ENCODE measurements around the gene SYNDIG1. TPM values are rescaled to one million over a fixed set of nuclear protein-coding genes. Genes with fewer than 3 reads are reported as not detected.

SYNDIG1 gene
- total RNA-seq, 2 experiments from 2014 or later: not detected

DNA sequence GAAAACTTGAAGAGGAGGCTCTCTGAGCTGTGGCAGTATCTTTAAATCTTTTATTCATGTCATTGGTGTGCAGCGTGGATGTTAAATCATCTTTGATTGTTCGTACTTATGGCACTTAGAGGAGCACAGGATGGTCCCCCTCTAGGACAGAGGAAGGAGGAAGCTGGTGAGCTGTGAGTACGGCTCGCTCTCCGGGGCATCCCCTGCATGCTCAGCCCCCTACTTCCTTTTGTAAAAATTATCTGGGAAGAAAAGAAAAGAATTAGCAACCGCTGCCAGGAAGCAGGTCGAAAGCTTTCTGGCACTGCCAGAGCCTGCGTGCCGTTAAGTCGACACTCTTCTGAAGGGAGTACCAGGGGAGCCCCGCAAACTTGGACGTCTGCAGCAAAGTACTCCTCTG, 158.5 kb downstream of the SYNDIG1 start:
- TF ChIP-seq, protein P1, sequence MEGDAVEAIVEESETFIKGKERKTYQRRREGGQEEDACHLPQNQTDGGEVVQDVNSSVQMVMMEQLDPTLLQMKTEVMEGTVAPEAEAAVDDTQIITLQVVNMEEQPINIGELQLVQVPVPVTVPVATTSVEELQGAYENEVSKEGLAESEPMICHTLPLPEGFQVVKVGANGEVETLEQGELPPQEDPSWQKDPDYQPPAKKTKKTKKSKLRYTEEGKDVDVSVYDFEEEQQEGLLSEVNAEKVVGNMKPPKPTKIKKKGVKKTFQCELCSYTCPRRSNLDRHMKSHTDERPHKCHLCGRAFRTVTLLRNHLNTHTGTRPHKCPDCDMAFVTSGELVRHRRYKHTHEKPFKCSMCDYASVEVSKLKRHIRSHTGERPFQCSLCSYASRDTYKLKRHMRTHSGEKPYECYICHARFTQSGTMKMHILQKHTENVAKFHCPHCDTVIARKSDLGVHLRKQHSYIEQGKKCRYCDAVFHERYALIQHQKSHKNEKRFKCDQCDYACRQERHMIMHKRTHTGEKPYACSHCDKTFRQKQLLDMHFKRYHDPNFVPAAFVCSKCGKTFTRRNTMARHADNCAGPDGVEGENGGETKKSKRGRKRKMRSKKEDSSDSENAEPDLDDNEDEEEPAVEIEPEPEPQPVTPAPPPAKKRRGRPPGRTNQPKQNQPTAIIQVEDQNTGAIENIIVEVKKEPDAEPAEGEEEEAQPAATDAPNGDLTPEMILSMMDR (IDR thresholded peaks at IDR 0.05): no peak
- Histone ChIP-seq H3K4me1 (ENCODE audit: insufficient read depth, low read length) (no peaks in the 10 kb centered on the region), H3K27me3 (ENCODE audit: control insufficient read depth in 1 of 2, insufficient read depth in 2 of 2, low read length in 2 of 2) (no peaks in the 10 kb centered on the region), H3K9me3 (ENCODE audit: control insufficient read depth in 1 of 2, insufficient read depth in 1 of 2, low read length in 2 of 2) (no peaks in the 10 kb centered on the region), H3K36me3 (ENCODE audit: insufficient read depth, low read length) (no peaks in the 10 kb centered on the region), H3K4me3 (ENCODE audit: low read length) (no peak overlapping the region), H3K27ac (ENCODE audit: low read depth in 1 of 2, low read length in 2 of 2) (no peak overlapping the region)
- DNase-seq (no peak), ATAC-seq (ENCODE audit: poor library complexity) (no peak)
- Mint-ChIP-seq H3K27ac (no peak overlapping the region), H3K9me3 (no peaks in the 10 kb centered on the region), H3K27me3 (no peaks in the 10 kb centered on the region), H3K36me3 (ENCODE audit: low read depth) (no peaks in the 10 kb centered on the region), H3K4me1 (ENCODE audit: low read depth) (peaks cover 17% of the 10 kb centered on the region), H3K4me3 (no peak overlapping the region)
- ChIA-PET CTCF (no interaction called here), POLR2A (no interaction called here)
- intact Hi-C loops (cut with DNase I, micrococcal nuclease): loop anchor here in 1 of 2 experiments (10.0 kb wide), 1 partner anchor 57 kb away; no protein-coding TSS in a partner anchor

DNA sequence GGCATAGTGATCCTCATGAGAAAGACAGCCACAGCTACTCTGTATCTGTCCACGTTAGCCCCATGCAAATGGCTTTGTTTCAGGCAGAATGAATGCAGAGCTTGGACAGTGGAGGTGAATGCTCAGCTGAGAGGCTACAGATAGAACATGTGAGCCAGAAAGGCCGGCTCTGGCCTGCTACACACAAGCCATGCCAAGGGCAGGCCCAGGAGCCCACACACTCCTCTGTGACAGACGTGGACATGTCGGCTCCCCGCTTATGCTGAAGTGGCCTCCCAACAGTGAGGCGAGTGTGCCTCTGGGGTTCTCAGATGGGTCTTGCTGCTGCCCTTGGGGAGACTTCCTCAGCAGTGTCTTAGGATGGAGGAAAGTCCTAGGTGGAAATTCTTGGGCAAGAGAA, 159.6 kb downstream of the SYNDIG1 start:
- Mint-ChIP-seq H3K9me3 (no peaks in the 10 kb centered on the region), H3K36me3 (ENCODE audit: low read depth) (no peaks in the 10 kb centered on the region), H3K27ac (peak overlapping the region; percentile 52), H3K27me3 (no peaks in the 10 kb centered on the region), H3K4me1 (ENCODE audit: low read depth) (peaks cover 17% of the 10 kb centered on the region), H3K4me3 (no peak overlapping the region)
- intact Hi-C loops (cut with DNase I, micrococcal nuclease): loop anchor here in 1 of 2 experiments (10.0 kb wide), 1 partner anchor 56 kb away; no protein-coding TSS in a partner anchor
- Histone ChIP-seq H3K36me3 (ENCODE audit: insufficient read depth, low read length) (no peaks in the 10 kb centered on the region), H3K27ac (ENCODE audit: low read depth in 1 of 2, low read length in 2 of 2) (no peak overlapping the region), H3K4me1 (ENCODE audit: insufficient read depth, low read length) (no peaks in the 10 kb centered on the region), H3K4me3 (ENCODE audit: low read length) (no peak overlapping the region), H3K27me3 (ENCODE audit: control insufficient read depth in 1 of 2, insufficient read depth in 2 of 2, low read length in 2 of 2) (no peaks in the 10 kb centered on the region), H3K9me3 (ENCODE audit: control insufficient read depth in 1 of 2, insufficient read depth in 1 of 2, low read length in 2 of 2) (no peaks in the 10 kb centered on the region)
- ChIA-PET CTCF (no interaction called here), POLR2A (no interaction called here)
- no peak for ATAC-seq (ENCODE audit: poor library complexity)
- no peak for DNase-seq
- TF ChIP-seq, protein P1 (IDR thresholded peaks at IDR 0.05): no peak

DNA sequence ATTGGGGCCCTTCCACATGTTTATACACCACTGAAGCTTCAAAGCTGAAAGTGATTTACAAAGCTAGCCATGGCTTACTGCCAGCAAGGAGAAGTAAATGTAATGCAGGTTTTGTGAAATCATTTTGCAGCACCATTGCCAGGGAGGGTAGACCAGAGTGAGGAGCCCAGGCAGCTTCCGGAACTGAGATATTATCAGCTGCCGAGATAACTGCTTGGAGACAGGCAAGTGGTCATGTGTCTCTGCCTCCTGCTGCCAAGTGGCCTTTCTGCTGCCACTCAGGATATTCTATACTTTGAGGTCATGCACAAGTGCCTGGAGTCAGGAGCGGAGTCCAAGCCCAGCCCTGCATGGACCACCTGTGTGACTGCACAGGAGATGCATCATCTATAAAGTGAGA, 160.2 kb downstream of the SYNDIG1 start:
- Mint-ChIP-seq H3K27ac (peak overlapping the region; percentile 52), H3K9me3 (no peaks in the 10 kb centered on the region), H3K4me3 (no peak overlapping the region), H3K27me3 (no peaks in the 10 kb centered on the region), H3K36me3 (ENCODE audit: low read depth) (no peaks in the 10 kb centered on the region), H3K4me1 (ENCODE audit: low read depth) (peaks cover 17% of the 10 kb centered on the region)
- Histone ChIP-seq H3K4me3 (ENCODE audit: low read length) (no peak overlapping the region), H3K9me3 (ENCODE audit: control insufficient read depth in 1 of 2, insufficient read depth in 1 of 2, low read length in 2 of 2) (no peaks in the 10 kb centered on the region), H3K27me3 (ENCODE audit: control insufficient read depth in 1 of 2, insufficient read depth in 2 of 2, low read length in 2 of 2) (no peaks in the 10 kb centered on the region), H3K4me1 (ENCODE audit: insufficient read depth, low read length) (no peaks in the 10 kb centered on the region), H3K36me3 (ENCODE audit: insufficient read depth, low read length) (no peaks in the 10 kb centered on the region), H3K27ac (ENCODE audit: low read depth in 1 of 2, low read length in 2 of 2) (no peak overlapping the region)
- TF ChIP-seq, protein P1 (IDR thresholded peaks at IDR 0.05): no peak
- intact Hi-C loops (cut with DNase I, micrococcal nuclease): loop anchor here in 1 of 2 experiments (10.0 kb wide), 2 partner anchors 55 to 335 kb away; no protein-coding TSS in a partner anchor
- no peak for ATAC-seq (ENCODE audit: poor library complexity)
- ChIA-PET POLR2A (no interaction called here), CTCF (no interaction called here)
- DNase-seq: no peak
